DMS53 (cell line): ENCODE results near the gene CLEC4A.
"Not testable (repeated sequence)": the region's sequence is repeated elsewhere in the genome, so short reads cannot be mapped to it uniquely, and the experiment has no call there.

Experiments
- DNase-seq: peaks from one replicate; lab custom pipeline; 2025; lab: John Stamatoyannopoulos, UW

Gene CLEC4A

GRCh38 chr12:8123124-8123912 lies at the start of gene CLEC4A:
CLEC4A (plus strand) TSS chr12:8123617; CDS start chr12:8123879, 262 bp downstream.
- no peak for DNase-seq

GRCh38 chr12:8075935-8076334 lies 47.5 kb upstream of the CLEC4A start:
- DNase-seq: no peak

DNA sequence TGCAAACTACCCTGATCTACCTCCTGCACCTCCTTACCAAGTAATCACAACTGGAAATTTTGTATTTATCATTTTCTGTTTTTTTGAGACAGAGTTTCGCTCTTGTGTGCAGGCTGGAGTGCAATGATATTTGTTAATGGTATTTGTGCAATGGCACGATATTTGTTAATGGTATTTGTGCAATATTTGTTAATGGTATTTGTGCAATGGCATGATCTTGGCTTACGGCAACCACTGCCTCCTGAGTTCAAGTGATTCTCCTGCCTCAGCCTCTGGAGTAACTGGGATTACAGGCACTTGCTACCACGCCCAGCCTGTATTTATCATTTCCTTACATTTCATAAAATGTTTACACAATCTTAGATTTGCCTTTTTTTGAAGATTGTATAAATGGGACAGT lies 47.1 kb upstream of the CLEC4A start:
- DNase-seq: no peak

GRCh38 chr12:8077207-8077606 lies 46.2 kb upstream of the CLEC4A start:
- peak; percentile 39 for DNase-seq

- DNase-seq: peak; percentile 81
Observed at GRCh38 chr12:8078398-8078797, 45.0 kb upstream of the CLEC4A start.

GRCh38 chr12:8078916-8079315 lies 44.5 kb upstream of the CLEC4A start:
- no peak for DNase-seq

DNA sequence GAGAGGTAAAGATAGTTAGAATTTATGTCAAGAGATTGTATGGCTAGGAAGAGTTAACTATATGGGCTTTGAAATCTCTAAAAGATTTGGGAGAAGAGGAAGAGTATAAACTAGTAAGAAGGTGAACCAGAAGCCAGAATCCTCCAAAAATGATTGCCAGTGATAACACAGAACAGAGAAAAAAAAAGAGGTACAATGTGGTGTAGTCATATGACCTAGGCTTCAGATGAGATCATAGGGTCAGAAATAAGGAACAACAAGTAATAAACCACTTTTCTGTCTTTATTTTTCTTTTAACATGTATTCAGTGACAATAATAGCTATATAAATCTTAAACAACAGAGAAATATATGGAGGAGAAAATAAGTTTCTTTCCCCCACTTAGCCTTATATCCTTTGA lies 43.3 kb upstream of the CLEC4A start:
- no peak for DNase-seq

DNA sequence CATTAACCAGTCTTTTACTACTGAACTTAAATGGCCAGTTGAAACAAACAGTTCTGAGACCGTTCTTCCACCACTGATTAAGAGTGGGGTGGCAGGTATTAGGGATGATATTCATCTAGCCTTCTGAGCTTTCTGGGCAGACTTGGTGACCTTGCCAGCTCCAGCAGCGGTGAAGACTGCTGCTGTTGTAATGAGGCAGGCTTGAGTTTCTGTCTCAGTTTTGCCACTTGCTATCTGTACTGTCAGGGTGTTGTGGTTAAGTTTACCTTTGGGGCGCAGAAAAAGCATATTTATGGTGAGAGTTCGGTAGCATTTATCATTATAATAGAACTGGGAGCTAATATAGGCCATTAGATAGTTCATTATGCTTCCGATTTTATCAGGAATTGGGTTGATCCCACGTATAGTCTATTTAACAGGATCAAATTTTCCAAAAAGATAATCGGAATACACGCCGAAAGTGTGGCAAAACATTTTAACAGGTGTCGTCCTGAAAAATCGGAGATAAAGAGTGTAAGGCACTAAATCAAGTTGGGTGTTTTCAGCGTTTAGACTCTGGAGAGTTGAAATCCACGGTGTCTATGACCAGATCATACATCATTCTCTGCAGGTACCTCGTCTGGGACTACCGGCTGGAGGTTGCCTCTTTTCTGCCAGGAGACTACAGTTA lies 42.0 kb upstream of the CLEC4A start:
- peak; percentile 58 for DNase-seq

DNA sequence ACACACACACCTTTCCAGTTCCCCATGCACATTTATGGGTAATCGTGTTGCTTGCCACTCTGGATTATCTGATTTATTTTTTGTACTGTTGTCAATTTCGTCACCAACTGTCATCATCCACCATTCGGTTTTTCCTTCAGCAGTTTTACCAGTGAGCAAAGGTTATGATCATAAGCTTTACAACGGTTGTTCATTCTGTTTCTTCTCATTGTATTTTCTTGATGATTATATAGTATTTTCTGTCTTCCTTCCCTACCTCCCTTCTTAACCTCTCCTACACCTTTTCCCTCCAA lies 40.7 kb upstream of the CLEC4A start:
- no peak for DNase-seq

- not testable (repeated sequence) for DNase-seq
Observed at GRCh38 chr12:8084351-8084750, 39.1 kb upstream of the CLEC4A start.

GRCh38 chr12:8087666-8088065 lies 35.8 kb upstream of the CLEC4A start:
- DNase-seq: no peak

DNA sequence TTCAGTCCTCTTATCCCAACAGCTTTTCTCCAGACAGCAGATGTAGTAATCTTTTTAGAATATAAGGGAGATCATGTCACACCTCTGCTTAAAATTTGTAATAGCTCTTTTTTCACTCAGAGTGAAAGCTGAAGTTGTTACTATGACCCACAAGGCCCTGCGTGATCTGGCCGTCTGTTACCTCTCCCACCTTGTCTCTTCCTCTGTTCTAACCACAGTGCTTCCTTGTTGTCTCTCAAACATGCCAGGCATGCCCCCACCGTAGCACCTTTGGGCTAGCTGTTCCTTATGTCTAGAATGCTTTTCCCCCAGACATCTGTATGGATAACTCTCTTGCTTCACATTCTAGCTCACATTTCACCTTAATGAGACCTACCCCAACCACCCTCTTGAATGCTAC lies 34.8 kb upstream of the CLEC4A start:
- no peak for DNase-seq

DNA sequence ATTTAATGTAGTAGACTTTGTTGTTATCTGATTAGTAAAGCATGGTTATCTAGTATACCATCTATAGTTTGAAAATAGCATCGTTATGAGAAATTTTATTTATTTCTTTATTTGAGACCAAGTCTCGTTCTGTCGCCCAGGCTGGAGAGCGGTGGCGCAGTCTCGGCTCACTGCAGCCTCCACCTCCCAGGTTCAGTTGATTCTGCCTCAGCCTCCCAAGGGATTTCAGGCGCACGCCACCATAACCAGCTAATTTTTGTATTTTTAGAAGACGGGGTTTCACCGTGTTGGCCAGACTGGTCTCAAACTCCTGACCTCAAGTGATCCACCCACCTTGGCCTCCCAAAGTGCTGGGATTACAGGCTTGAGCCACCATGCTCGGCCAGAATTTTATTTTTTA lies 34.1 kb upstream of the CLEC4A start:
- not testable (repeated sequence) for DNase-seq

DNA sequence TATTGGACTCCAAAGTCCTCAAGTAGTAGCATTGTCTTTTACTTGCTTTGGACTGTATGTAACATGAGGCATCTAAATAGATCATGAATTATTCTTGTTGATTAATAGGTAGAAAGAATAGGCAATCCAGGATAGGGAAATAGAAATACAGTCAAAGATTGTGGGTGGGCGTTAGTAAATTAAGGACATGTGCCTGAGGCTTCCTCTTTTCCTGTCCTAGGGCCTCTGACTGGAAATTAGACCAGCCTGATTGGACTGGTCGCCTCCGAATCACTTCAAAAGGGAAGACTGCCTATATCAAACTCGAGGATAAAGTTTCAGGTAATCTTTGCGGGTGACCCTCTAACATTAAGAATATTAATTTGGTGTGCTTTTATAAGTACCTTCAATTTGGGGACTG lies 33.7 kb upstream of the CLEC4A start:
- DNase-seq: no peak

DNA sequence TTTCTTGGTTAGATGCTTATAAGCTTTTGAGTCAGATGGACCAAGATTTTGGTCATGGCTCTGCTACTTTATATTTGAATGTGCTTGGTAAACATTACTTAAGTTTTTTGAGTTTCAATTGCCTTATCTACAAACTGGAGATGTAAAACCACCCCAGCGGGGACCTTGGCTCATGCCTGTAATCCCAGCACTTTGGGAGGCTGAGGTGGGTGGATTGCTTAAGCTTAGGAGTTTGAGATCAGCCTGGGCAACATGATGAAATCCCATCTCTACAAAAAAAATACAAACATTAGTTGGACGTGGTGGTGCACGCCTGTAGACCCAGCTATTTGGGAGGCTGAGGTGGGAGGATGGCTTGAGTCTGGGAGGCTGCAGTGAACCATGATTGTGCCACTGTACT lies 30.1 kb upstream of the CLEC4A start:
- DNase-seq: no peak

GRCh38 chr12:8096281-8096915 lies 27.0 kb upstream of the CLEC4A start:
- no peak for DNase-seq

DNA sequence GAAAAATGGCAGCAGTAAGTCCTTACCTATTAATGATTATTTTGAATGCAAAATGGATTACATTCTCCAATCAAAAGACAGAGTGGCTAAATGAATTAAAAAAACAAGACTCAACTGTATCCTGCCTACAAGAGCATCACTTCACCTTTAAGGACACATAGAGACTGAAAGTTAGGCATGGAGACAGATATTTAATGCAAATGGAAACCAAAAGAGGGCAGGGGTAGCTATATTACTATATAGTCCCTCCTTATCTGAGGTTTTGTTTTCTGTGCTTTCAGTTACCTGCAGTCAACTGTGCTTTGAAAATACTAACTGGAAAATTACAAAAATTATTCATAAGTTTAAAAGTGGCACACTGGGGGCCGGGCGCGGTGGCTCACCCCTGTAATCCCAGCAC lies 24.2 kb upstream of the CLEC4A start:
- no peak for DNase-seq

- DNase-seq: peak; percentile 91
Observed at GRCh38 chr12:8108808-8109398, 14.5 kb upstream of the CLEC4A start.

GRCh38 chr12:8113117-8113516 lies 10.3 kb upstream of the CLEC4A start:
- not testable (repeated sequence) for DNase-seq

- no peak for DNase-seq
Observed at GRCh38 chr12:8120072-8120713, 3.2 kb upstream of the CLEC4A start.

DNA sequence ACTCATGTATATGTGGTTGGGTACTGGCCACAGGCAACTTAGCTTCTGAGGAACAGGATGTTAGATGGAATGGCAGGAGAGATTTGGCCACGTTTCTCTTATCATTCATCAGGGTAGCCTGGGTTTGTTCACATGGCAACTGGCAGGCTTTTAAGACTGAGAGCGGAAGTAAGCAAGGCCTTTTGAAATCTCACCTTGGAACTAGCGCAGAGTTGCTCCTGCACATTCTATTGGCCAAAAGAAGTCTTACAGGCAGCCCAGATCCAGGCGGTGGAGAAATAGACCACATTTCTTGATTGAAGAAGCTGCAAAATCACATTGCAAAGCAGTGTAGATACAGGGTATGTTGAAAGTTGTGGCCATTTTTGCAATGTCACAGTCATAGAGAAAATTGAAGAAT lies 3.7 kb downstream of the CLEC4A start:
- no peak for DNase-seq

- not testable (repeated sequence) for DNase-seq
Observed at GRCh38 chr12:8133636-8134397, 10.4 kb downstream of the CLEC4A start.
